K562 (cell line): Measurements from ENCODE around the gene AZGP1. TPM values are rescaled to one million over a fixed set of nuclear protein-coding genes. Genes with fewer than 3 reads are reported as not detected.
A peak's percentile ranks its signal among the peaks of the same experiment; 100 is the strongest.

Experiments used
- ASH1L ChIP-seq: fragments of 450-650 bp; IDR thresholded peaks from 2 replicates; pipeline ENCODE4 v1.6.1; 2018; ENCODE audit warnings: borderline replicate concordance, mild to moderate bottlenecking, low read depth; ENCODE audit not compliant: partially characterized antibody
- BCL6 ChIP-seq: fragments of 250-450 bp; sonication (Bioruptor Pico); IDR thresholded peaks from 2 replicates; pipeline ENCODE4 v1.4.0; 2020
- BMI1 ChIP-seq: fragments of 150-350 bp; IDR thresholded peaks from 2 replicates; pipeline ENCODE4 v1.6.1; 2014; ENCODE audit warnings: low read length
- BRD4 ChIP-seq: fragments of 200-600 bp; sonication (generic); IDR thresholded peaks from 2 replicates; pipeline ENCODE4 v1.6.1; 2017; ENCODE audit warnings: inconsistent platforms
- DNMT1 ChIP-seq: fragments of 450-650 bp; IDR thresholded peaks from 2 replicates; pipeline ENCODE4 v1.6.1; 2016; ENCODE audit warnings: antibody characterized with exemption, mild to moderate bottlenecking
- GATA2 ChIP-seq: sonication (generic); formaldehyde crosslinking; IDR thresholded peaks from 2 replicates; pipeline ENCODE4 v1.4.0; 2020; ENCODE audit warnings: mild to moderate bottlenecking, missing genetic modification reagents
- ILK ChIP-seq: fragments of 450-650 bp; IDR thresholded peaks from 2 replicates; pipeline ENCODE4 v1.6.1; 2016; ENCODE audit warnings: missing genetic modification characterization, low read depth, mild to moderate bottlenecking, missing compliant biosample characterization, moderate library complexity, borderline replicate concordance
- KLF6 ChIP-seq: fragments of 250-450 bp; sonication (Bioruptor Pico); IDR thresholded peaks from 2 replicates; pipeline ENCODE4 v1.4.0; 2020; ENCODE audit warnings: mild to moderate bottlenecking, moderate library complexity, borderline replicate concordance
- NFATC3 ChIP-seq: fragments of 450-650 bp; IDR thresholded peaks from 2 replicates; pipeline ENCODE4 v1.6.1; 2017; ENCODE audit warnings: mild to moderate bottlenecking
- NFIX ChIP-seq: fragments of 250-450 bp; sonication (Bioruptor Pico); IDR thresholded peaks from 2 replicates; pipeline ENCODE4 v1.4.0; 2020; ENCODE audit warnings: low read depth, mild to moderate bottlenecking, moderate library complexity
- NUFIP1 ChIP-seq: fragments of 450-650 bp; IDR thresholded peaks from 2 replicates; pipeline ENCODE4 v1.6.1; 2018; ENCODE audit not compliant: partially characterized antibody
- SMARCA4 ChIP-seq: fragments of 450-650 bp; IDR thresholded peaks from 2 replicates; pipeline ENCODE4 v1.6.1; 2016
- TAF1 ChIP-seq: IDR thresholded peaks from 2 replicates; pipeline ENCODE4 v1.6.1; 2011; ENCODE audit warnings: mild to moderate bottlenecking, low read length, moderate library complexity; ENCODE audit not compliant: insufficient read depth, control insufficient read depth, severe bottlenecking; ENCODE audit errors: extremely low read depth
- USF2 ChIP-seq: sonication (generic); formaldehyde crosslinking; IDR thresholded peaks from 2 replicates; pipeline ENCODE4 v1.5.0; 2020; ENCODE audit warnings: missing genetic modification reagents
- XRCC5 ChIP-seq: fragments of 200-400 bp; formaldehyde crosslinking; IDR thresholded peaks from 2 replicates; pipeline ENCODE4 v1.6.1; 2017; ENCODE audit warnings: low read depth, mild to moderate bottlenecking, low read length
- ZNF197 ChIP-seq: fragments of 200-800 bp; sonication (Bioruptor generic); IDR thresholded peaks from 2 replicates; pipeline ENCODE4 v1.6.1; 2016; ENCODE audit warnings: low read depth, missing genetic modification characterization, missing compliant biosample characterization
- ZNF253 ChIP-seq: fragments of 250-450 bp; sonication (Bioruptor Pico); conservative IDR thresholded peaks from 2 replicates; pipeline ENCODE4 v1.6.1; 2021; ENCODE audit warnings: mild to moderate bottlenecking
- ZNF384 ChIP-seq: IDR thresholded peaks from 2 replicates; pipeline ENCODE4 v1.6.1; 2012; ENCODE audit warnings: low read depth, low read length, improper control_type of control experiment
- ZNF780A ChIP-seq: fragments of 250-450 bp; sonication (Bioruptor Pico); IDR thresholded peaks from 2 replicates; pipeline ENCODE4 v1.5.0; 2021; ENCODE audit warnings: mild to moderate bottlenecking
- polyA plus RNA-seq, 8 experiments: library from polyadenylated mRNA; depleted of rRNA in 4 of 8; stranded (reverse) in 5 of 8; unstranded in 3 of 8; fragments of >200 nt; fragmentation: Nextera tagmentation in 2 of 8; fragmentation: Illumina TruSeq in 1 of 8; extraction: Ambion mirVana in 2 of 8; extraction: Trizol in 1 of 8; gene quantifications; 2 replicates each; pipeline versions ENCODE4 v1.2.1 to v1.2.3, GENCODE V29; 2011 to 2014; ENCODE audit warnings: inconsistent platforms in 1 of 8, missing spikeins in 1 of 8
- total RNA-seq, 7 experiments: library from RNA; depleted of rRNA in 6 of 7; stranded (reverse); fragments of >200 nt in 6 of 7; fragmentation: Illumina TruSeq in 2 of 7; extraction: Trizol in 2 of 7; gene quantifications; 2 replicates each; pipeline versions ENCODE4 v1.2.1 to v1.2.3, GENCODE V29; 2011 to 2021; ENCODE audit warnings: low replicate concordance in 1 of 7
- TF ChIP-seq, protein P1 (sequence below): fragments of 250-450 bp; sonication (Bioruptor Pico); IDR thresholded peaks from 2 replicates; pipeline ENCODE4 v1.4.0; 2020; ENCODE audit warnings: mild to moderate bottlenecking
- TF ChIP-seq, protein P2 (sequence below): fragments of 450-650 bp; IDR thresholded peaks from 2 replicates; pipeline ENCODE4 v1.6.1; 2017; ENCODE audit warnings: antibody characterized with exemption, mild to moderate bottlenecking
- TF ChIP-seq, protein P3 (sequence below): fragments of 450-650 bp; IDR thresholded peaks from 2 replicates; pipeline ENCODE4 v1.7.0; 2016; ENCODE audit warnings: borderline replicate concordance

AZGP1 gene
- total and polyA plus RNA-seq, 9 of the 15 experiments (the other 6 are each of a cell fraction or from before 2014, with no cell fraction given): 0.18 to 0.53 TPM; not detected in 7

GRCh38 chr7:99928994-99929729 lies 46.7 kb downstream of the AZGP1 start, which contains the start of gene GJC3 (continued):
- no peak for TF ChIP-seq ZNF253 (CRISPR knock-in tag)
- TF ChIP-seq ZNF780A (CRISPR knock-in tag): no peak
- no peak for TF ChIP-seq GATA2
- TF ChIP-seq ASH1L: no peak
- no peak for TF ChIP-seq NUFIP1
- no peak for TF ChIP-seq SMARCA4
- TF ChIP-seq, protein P1, sequence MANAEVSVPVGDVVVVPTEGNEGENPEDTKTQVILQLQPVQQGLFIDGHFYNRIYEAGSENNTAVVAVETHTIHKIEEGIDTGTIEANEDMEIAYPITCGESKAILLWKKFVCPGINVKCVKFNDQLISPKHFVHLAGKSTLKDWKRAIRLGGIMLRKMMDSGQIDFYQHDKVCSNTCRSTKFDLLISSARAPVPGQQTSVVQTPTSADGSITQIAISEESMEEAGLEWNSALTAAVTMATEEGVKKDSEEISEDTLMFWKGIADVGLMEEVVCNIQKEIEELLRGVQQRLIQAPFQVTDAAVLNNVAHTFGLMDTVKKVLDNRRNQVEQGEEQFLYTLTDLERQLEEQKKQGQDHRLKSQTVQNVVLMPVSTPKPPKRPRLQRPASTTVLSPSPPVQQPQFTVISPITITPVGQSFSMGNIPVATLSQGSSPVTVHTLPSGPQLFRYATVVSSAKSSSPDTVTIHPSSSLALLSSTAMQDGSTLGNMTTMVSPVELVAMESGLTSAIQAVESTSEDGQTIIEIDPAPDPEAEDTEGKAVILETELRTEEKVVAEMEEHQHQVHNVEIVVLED: no peak
- TF ChIP-seq XRCC5: no peak
- no peak for TF ChIP-seq TAF1
- TF ChIP-seq ZNF197 (CRISPR knock-in tag): no peak
- TF ChIP-seq, protein P2, sequence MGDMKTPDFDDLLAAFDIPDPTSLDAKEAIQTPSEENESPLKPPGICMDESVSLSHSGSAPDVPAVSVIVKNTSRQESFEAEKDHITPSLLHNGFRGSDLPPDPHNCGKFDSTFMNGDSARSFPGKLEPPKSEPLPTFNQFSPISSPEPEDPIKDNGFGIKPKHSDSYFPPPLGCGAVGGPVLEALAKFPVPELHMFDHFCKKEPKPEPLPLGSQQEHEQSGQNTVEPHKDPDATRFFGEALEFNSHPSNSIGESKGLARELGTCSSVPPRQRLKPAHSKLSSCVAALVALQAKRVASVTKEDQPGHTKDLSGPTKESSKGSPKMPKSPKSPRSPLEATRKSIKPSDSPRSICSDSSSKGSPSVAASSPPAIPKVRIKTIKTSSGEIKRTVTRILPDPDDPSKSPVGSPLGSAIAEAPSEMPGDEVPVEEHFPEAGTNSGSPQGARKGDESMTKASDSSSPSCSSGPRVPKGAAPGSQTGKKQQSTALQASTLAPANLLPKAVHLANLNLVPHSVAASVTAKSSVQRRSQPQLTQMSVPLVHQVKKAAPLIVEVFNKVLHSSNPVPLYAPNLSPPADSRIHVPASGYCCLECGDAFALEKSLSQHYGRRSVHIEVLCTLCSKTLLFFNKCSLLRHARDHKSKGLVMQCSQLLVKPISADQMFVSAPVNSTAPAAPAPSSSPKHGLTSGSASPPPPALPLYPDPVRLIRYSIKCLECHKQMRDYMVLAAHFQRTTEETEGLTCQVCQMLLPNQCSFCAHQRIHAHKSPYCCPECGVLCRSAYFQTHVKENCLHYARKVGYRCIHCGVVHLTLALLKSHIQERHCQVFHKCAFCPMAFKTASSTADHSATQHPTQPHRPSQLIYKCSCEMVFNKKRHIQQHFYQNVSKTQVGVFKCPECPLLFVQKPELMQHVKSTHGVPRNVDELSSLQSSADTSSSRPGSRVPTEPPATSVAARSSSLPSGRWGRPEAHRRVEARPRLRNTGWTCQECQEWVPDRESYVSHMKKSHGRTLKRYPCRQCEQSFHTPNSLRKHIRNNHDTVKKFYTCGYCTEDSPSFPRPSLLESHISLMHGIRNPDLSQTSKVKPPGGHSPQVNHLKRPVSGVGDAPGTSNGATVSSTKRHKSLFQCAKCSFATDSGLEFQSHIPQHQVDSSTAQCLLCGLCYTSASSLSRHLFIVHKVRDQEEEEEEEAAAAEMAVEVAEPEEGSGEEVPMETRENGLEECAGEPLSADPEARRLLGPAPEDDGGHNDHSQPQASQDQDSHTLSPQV: no peak
- TF ChIP-seq USF2 (CRISPR knock-in tag): peak; percentile 81
- no peak for TF ChIP-seq NFATC3
- TF ChIP-seq KLF6 (CRISPR knock-in tag): no peak
- no peak for TF ChIP-seq BCL6
- TF ChIP-seq NFIX (CRISPR knock-in tag): no peak
- no peak for TF ChIP-seq ILK (tag)
- TF ChIP-seq BRD4: no peak
- TF ChIP-seq ZNF384: 0 out of 2 replicates have a peak, but pooled peaks have one; percentile 10
- TF ChIP-seq DNMT1: no peak
- no peak for TF ChIP-seq BMI1
- TF ChIP-seq, protein P3, sequence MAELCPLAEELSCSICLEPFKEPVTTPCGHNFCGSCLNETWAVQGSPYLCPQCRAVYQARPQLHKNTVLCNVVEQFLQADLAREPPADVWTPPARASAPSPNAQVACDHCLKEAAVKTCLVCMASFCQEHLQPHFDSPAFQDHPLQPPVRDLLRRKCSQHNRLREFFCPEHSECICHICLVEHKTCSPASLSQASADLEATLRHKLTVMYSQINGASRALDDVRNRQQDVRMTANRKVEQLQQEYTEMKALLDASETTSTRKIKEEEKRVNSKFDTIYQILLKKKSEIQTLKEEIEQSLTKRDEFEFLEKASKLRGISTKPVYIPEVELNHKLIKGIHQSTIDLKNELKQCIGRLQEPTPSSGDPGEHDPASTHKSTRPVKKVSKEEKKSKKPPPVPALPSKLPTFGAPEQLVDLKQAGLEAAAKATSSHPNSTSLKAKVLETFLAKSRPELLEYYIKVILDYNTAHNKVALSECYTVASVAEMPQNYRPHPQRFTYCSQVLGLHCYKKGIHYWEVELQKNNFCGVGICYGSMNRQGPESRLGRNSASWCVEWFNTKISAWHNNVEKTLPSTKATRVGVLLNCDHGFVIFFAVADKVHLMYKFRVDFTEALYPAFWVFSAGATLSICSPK: no peak
